HG03108 (cell line): ENCODE results near the gene TSPAN2.
"Not testable (repeated sequence)": the region's sequence is repeated elsewhere in the genome, so short reads cannot be mapped to it uniquely, and the experiment has no call there.

Experiments used
- ATAC-seq: cut with Tn5 transposase; IDR thresholded peaks from one replicate; pipeline ENCODE4 v1.9.1; 2021; ENCODE audit warnings: moderate library complexity; ENCODE audit not compliant: unreplicated experiment

The TSPAN2 gene

GRCh38 chr1:115041654-115042053 is 47.6 kb downstream of the TSPAN2 start:
- no peak for ATAC-seq

- ATAC-seq, result no peak
Observed at GRCh38 chr1:115040501-115040900, 48.8 kb downstream of the TSPAN2 start.

GRCh38 chr1:115036814-115037507 is 52.3 kb downstream of the TSPAN2 start:
- no peak for ATAC-seq

- no peak for ATAC-seq
Observed at GRCh38 chr1:115035652-115036051, 53.7 kb downstream of the TSPAN2 start.

GRCh38 chr1:115031595-115031994 is 57.7 kb downstream of the TSPAN2 start:
- ATAC-seq, result no peak

- no peak for ATAC-seq
Observed at GRCh38 chr1:115029526-115029925, 59.8 kb downstream of the TSPAN2 start, which contains the start of gene TSHB. TSHB (plus strand) TSS chr1:115029826; CDS start chr1:115033363, 3,537 bp downstream.

GRCh38 chr1:115023593-115023992 is 65.7 kb downstream of the TSPAN2 start:
- no peak for ATAC-seq

GRCh38 chr1:115021145-115021544 is 68.2 kb downstream of the TSPAN2 start:
- ATAC-seq, result no peak

GRCh38 chr1:115019549-115019948 is 69.8 kb downstream of the TSPAN2 start:
- ATAC-seq, result not testable (repeated sequence)

- no peak for ATAC-seq
Observed at GRCh38 chr1:115013792-115014191, 75.5 kb downstream of the TSPAN2 start.

GRCh38 chr1:115012434-115012833 is 76.9 kb downstream of the TSPAN2 start:
- no peak for ATAC-seq

- ATAC-seq, result no peak
Observed at GRCh38 chr1:115012006-115012405, 77.3 kb downstream of the TSPAN2 start.

- no peak for ATAC-seq
Observed at GRCh38 chr1:115006191-115006590, 83.1 kb downstream of the TSPAN2 start.
